Right ventricle myocardium inferior (tissue), 1 donor: Measurements from ENCODE around the gene TNIK. TPM values are rescaled to one million over a fixed set of nuclear protein-coding genes. Genes with fewer than 3 reads are reported as not detected.
A peak's percentile ranks its signal among the peaks of the same experiment; 100 is the strongest.

ENCODE experiments used
- ATAC-seq: fragments of 200-7000 bp; cut with Tn5 transposase; one replicate; pipeline ENCODE4 v1.9.1; 2020; ENCODE audit warnings: mild to moderate bottlenecking, moderate library complexity
- DNase-seq: peaks from one replicate; pipeline ENCODE4 v3.0.0; 2021; ENCODE audit errors: missing footprints
- intact Hi-C: fragments of 100-400 bp; cut with DNase I; formaldehyde crosslinking; loops from one replicate; pipeline ENCODE4 v1.11.0; 2022
- total RNA-seq: library from RNA; stranded (reverse); fragmentation: NEBNext Ultra II Directional; extraction: Animal tissue kit (Norgen Biotek cat#: 25700); gene quantifications from one replicate; pipeline ENCODE4 v1.2.1, GENCODE V29; 2021
- donor health status: DM: no; HTN: yes; CAD: no; lungs with severe emphysema.

TNIK gene
- total RNA-seq, 1 donor from 2014 or later, result 29.1 TPM

- DNase-seq (no peak), ATAC-seq (no peak)
- intact Hi-C loops, result loop anchor here (5.0 to 10.0 kb wide), 2 partner anchors 195 to 408 kb away; no protein-coding TSS in a partner anchor
These were observed 300.4 kb downstream of the TNIK start for GRCh38 chr3:171159822-171160157.

GRCh38 chr3:171159024-171159821 lies 301.0 kb downstream of the TNIK start:
- intact Hi-C loops, result loop anchor here (5.0 kb wide), 1 partner anchor 408 kb away; no protein-coding TSS in a partner anchor
- no peak for ATAC-seq
- DNase-seq, result no peak

GRCh38 chr3:171157980-171158379 lies 302.2 kb downstream of the TNIK start:
- intact Hi-C loops, result loop anchor here (5.0 kb wide), 1 partner anchor 409 kb away; no protein-coding TSS in a partner anchor
- ATAC-seq (no peak), DNase-seq (no peak)

DNA sequence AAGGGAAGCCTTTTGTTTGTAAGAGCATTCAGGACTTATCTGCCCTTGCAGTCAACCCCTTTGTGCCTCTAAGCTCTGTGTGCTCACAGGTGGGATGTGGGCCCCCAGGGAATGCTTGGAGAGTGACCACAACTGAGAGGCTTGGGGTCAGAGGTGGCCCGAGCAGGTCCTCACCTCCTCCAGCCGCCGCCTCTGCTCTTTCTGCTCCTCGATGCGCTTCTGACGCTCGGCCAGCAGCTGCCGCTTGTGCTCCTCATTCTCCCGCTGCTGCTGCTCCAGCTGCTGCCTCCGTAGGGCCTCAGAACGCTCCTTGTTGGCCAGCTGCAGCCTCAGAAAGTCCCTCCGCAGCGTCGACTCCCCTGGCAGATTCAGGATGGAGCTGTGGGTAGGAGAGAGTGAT lies 302.9 kb downstream of the TNIK start:
- intact Hi-C loops, result loop anchor here (5.0 kb wide), 1 partner anchor 410 kb away; no protein-coding TSS in a partner anchor
- peak; percentile 41 for ATAC-seq
- peak; percentile 75 for DNase-seq

GRCh38 chr3:171156401-171157010 lies 303.7 kb downstream of the TNIK start:
- ATAC-seq, result no peak
- intact Hi-C loops, result loop anchor here (5.0 kb wide), 1 partner anchor 411 kb away; no protein-coding TSS in a partner anchor

DNA sequence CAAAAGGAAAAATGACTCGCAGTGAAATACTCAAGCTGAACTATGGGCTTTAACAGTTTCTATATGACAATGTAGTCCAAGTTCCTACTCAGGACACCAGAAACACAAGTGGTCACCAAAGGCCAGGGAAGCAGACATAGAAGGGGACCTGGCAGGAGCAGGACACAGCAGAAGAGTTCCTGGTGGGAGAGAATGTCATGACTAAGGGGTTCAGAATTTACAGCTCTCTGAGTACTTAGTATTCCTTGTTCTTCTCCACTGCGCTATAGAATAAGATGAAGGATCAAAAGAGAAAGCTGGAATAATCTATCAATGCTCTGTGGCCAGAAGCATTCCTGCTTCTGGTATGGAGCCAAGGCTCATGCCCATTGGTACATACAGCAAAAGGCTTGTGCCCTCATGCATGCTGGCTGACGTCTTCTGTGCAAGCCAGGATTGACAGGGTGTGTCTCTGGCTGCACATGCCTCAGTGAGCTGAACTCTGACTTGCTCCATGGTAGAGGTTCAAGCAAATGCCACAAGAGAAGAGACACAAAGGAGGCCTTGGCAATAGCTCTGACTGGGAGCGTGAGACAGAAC lies 305.0 kb downstream of the TNIK start:
- ATAC-seq, result no peak
- DNase-seq, result no peak
- intact Hi-C loops, result loop anchor here (5.0 kb wide), 1 partner anchor 412 kb away; no protein-coding TSS in a partner anchor

More at GRCh38 chr3:171156401-171157010, 303.7 kb downstream of the TNIK start:
- DNase-seq, result no peak

- ATAC-seq (no peak), DNase-seq (no peak)
- intact Hi-C loops, result no loop called here
These were observed 309.3 kb downstream of the TNIK start for GRCh38 chr3:171150945-171151344.

- no peak for DNase-seq
- no peak for ATAC-seq
- intact Hi-C loops, result no loop called here
These were observed 310.6 kb downstream of the TNIK start for GRCh38 chr3:171149526-171150116.

DNA sequence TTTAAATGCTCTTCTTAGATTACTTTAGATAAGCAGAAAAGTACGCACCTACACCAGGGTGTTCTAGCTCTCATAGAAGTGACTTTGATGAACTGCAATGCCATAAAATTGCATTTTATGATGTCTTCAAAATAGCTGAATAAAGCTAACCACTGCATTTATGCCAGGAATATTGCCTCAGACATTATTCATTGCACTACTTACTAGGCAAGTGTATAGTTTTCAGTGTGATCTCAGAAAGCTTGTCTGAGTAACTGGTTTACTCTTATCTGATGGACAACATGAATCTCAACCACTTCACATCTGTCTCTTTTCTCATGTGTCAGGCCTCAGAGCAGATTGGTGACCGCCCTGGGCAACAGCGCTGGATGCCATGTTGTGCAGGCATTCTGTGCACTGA lies 314.4 kb downstream of the TNIK start:
- intact Hi-C loops, result no loop called here
- ATAC-seq, result no peak
- DNase-seq, result no peak

GRCh38 chr3:171142985-171143384 lies 317.2 kb downstream of the TNIK start:
- ATAC-seq, result no peak
- intact Hi-C loops, result no loop called here
- DNase-seq, result no peak

DNA sequence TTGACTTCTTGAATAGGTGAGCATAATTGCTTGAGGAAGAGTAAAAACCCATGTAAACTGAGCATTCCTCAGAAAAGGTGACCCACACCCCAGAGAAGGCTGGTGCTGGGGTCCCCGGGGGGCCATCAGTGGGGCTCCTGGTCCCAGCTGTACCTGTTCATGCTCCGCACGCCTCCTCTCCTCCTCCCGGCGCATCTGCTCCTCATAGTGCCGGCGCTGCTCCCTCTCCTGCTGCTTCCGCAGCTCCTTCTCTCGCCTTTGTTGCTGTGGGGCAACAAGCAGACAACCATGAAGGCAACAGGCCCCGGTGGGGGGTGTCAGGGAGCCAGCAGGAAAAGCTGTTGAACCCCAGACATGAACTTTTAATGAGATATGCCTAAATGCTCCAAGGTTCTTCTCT lies 320.0 kb downstream of the TNIK start:
- intact Hi-C loops, result no loop called here
- peak; percentile 16 for ATAC-seq
- DNase-seq, result no peak

DNA sequence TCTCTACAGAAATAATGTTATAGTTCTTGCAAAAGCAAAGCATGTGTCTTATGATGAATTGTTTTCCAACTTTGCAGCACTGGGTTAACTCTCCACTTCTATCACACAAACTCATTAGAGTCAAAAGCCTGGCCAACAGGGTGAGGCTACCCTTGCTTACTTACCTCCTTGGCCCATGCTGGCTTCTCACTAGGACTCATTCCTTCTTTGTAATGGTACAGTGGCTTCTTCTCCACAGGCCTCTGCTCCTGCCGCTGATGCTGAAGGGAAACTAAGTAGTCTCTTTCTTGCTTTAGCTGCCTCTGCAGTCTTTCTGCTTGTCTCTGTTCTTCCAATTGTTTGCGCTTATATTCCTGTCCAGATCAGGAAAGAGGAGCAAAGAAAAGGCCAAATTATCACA lies 322.2 kb downstream of the TNIK start:
- no peak for DNase-seq
- no peak for ATAC-seq
- intact Hi-C loops, result no loop called here

- ATAC-seq (no peak), DNase-seq (no peak)
- intact Hi-C loops, result no loop called here
These were observed 324.7 kb downstream of the TNIK start for GRCh38 chr3:171135549-171135948.

GRCh38 chr3:171133796-171134569 lies 326.2 kb downstream of the TNIK start:
- intact Hi-C loops, result no loop called here
- no peak for ATAC-seq
- DNase-seq, result no peak

- intact Hi-C loops, result no loop called here
- ATAC-seq, result no peak
These were observed 326.9 kb downstream of the TNIK start for GRCh38 chr3:171133337-171133736.

DNA sequence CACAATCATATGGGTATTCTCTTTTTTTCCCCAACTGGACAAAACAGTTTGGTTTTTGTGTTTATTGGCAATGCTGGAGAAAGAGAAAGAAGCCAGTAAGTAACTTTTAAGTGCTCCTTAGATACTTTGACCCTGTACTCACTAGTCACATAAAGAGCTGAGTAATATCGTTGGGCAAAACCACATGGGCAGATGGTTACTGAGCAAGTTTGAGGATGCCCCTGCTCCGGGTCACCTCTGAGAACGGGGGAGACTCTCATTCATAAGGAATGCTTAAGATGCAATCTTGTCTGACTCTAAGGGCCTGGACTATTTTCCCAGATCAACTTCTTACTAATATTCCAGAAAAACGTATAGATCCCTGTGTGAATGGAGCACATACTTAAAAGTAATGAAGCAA lies 327.3 kb downstream of the TNIK start:
- intact Hi-C loops, result no loop called here
- DNase-seq, result no peak
- no peak for ATAC-seq

More at GRCh38 chr3:171133337-171133736, 326.9 kb downstream of the TNIK start:
- no peak for DNase-seq

DNA sequence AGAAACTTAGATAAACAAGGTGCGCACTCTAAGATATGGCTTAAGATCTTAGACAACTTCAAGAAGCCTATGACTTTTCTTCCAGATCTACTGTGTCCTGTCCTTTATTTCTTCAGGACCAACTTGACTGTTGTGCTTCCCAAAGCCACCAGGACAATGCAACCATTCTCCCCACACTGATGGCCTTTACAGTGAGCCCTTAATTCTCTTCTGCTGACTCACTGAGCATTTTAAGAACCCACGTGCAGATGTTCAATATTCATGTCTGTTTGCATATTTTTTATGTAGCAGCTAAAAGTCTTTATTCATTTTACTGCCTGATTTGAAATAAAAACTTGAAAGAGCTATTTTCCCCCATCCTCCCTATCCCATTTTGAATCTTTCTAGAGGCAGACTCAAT lies 330.4 kb downstream of the TNIK start:
- ATAC-seq, result no peak
- DNase-seq, result no peak
- intact Hi-C loops, result no loop called here

DNA sequence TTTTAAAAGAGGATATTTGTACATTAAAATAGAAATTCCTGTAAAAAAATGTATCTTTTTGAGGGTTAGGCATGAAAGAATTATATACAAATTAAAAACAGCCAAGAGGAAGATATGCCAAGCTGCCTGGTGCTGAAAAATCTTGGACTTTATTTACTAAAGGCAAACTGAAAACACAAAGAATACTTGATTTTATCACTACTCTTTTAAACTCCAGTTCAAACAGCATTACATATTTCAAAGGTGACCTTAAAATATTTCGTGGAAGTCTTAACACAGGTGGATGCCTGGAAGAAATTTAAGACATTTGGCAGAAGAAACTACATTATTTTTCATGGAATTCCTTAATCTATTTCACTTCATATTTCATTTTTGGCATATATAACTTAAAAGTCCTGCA lies 332.6 kb downstream of the TNIK start:
- intact Hi-C loops, result no loop called here
- ATAC-seq, result no peak
- no peak for DNase-seq
